K562 (cell line): ENCODE data around the gene NDOR1. TPM values are rescaled to one million over a fixed set of nuclear protein-coding genes. Genes with fewer than 3 reads are reported as not detected.

Experiments used
- ARID3B ChIP-seq: fragments of 250-450 bp; sonication (Bioruptor Pico); IDR thresholded peaks from 2 replicates; pipeline ENCODE4 v1.4.0; 2020; ENCODE audit warnings: borderline replicate concordance
- CHCHD3 ChIP-seq: fragments of 250-450 bp; sonication (Bioruptor Pico); IDR thresholded peaks from 2 replicates; pipeline ENCODE4 v2.1.2; 2022; ENCODE audit warnings: mild to moderate bottlenecking
- CREB1 ChIP-seq, 2 experiments: sonication (generic) in 1 of 2; formaldehyde crosslinking in 1 of 2; IDR thresholded peaks; 2 replicates each; pipeline versions ENCODE4 v1.6.1 to v1.8.0; 2012 to 2022; ENCODE audit warnings: inconsistent platforms in 1 of 2, mild to moderate bottlenecking in 1 of 2, missing genetic modification reagents in 1 of 2, moderate library complexity in 1 of 2
- CREB3L1 ChIP-seq: fragments of 450-650 bp; IDR thresholded peaks from 2 replicates; pipeline ENCODE4 v1.6.1; 2014; ENCODE audit warnings: low read depth, mild to moderate bottlenecking, moderate library complexity, borderline replicate concordance
- FIP1L1 ChIP-seq: fragments of 200-400 bp; formaldehyde crosslinking; IDR thresholded peaks from 2 replicates; pipeline ENCODE4 v1.6.1; 2018; ENCODE audit warnings: mild to moderate bottlenecking, low read depth, low read length; ENCODE audit not compliant: poor library complexity, severe bottlenecking
- FUS ChIP-seq: fragments of 200-400 bp; formaldehyde crosslinking; optimal IDR thresholded peaks from 2 replicates; pipeline ENCODE3; 2017; ENCODE audit warnings: low read depth, low read length
- HBP1 ChIP-seq: fragments of 450-650 bp; formaldehyde crosslinking; IDR thresholded peaks from 2 replicates; pipeline ENCODE4 v1.4.0; 2022; ENCODE audit warnings: missing genetic modification characterization
- HDAC2 ChIP-seq: fragments of 450-650 bp; IDR thresholded peaks from 2 replicates; pipeline ENCODE4 v1.6.1; 2016; ENCODE audit warnings: mild to moderate bottlenecking
- ILF3 ChIP-seq: fragments of 450-650 bp; IDR thresholded peaks from 2 replicates; pipeline ENCODE4 v1.6.1; 2018; ENCODE audit warnings: antibody characterized with exemption, mild to moderate bottlenecking, moderate library complexity, borderline replicate concordance
- MYC ChIP-seq, 2 experiments: fragments of 250-450 bp in 1 of 2; sonication (Bioruptor Pico) in 1 of 2; IDR thresholded peaks; 2 replicates each; pipeline versions ENCODE4 v1.5.1 to v1.6.1; 2012 to 2021; ENCODE audit warnings: low read depth in 2 of 2, borderline replicate concordance in 1 of 2, improper control_type of control experiment in 1 of 2, low read length in 1 of 2, mild to moderate bottlenecking in 1 of 2, moderate library complexity in 1 of 2
- NCOA6 ChIP-seq: fragments of 450-650 bp; IDR thresholded peaks from 2 replicates; pipeline ENCODE4 v1.6.1; 2017; ENCODE audit warnings: mild to moderate bottlenecking
- NKRF ChIP-seq: fragments of 450-650 bp; IDR thresholded peaks from 2 replicates; pipeline ENCODE4 v1.6.1; 2016; ENCODE audit warnings: borderline replicate concordance
- PBX2 ChIP-seq, 2 experiments: IDR thresholded peaks in 1 of 2; conservative IDR thresholded peaks in 1 of 2; 2 replicates each; pipeline ENCODE4 v1.6.1; 2016; ENCODE audit warnings: low read depth in 2 of 2, mild to moderate bottlenecking in 1 of 2, missing compliant biosample characterization in 1 of 2, missing genetic modification characterization in 1 of 2, moderate library complexity in 1 of 2
- PKNOX1 ChIP-seq: fragments of 450-650 bp; IDR thresholded peaks from 2 replicates; pipeline ENCODE4 v1.6.1; 2016
- TCFL5 ChIP-seq: fragments of 250-450 bp; sonication (Bioruptor Pico); conservative IDR thresholded peaks from 2 replicates; pipeline ENCODE4 v1.6.1; 2021; ENCODE audit warnings: mild to moderate bottlenecking, moderate library complexity, matching md5 sums
- U2AF1 ChIP-seq: fragments of 200-400 bp; formaldehyde crosslinking; optimal IDR thresholded peaks from 2 replicates; pipeline ENCODE3; 2017; ENCODE audit warnings: mild to moderate bottlenecking, low read depth, low read length, moderate library complexity
- polyA plus RNA-seq, 8 experiments: library from polyadenylated mRNA; depleted of rRNA in 4 of 8; stranded (reverse) in 5 of 8; unstranded in 3 of 8; fragments of >200 nt; fragmentation: Nextera tagmentation in 2 of 8; fragmentation: Illumina TruSeq in 1 of 8; extraction: Ambion mirVana in 2 of 8; extraction: Trizol in 1 of 8; gene quantifications; 2 replicates each; pipeline versions ENCODE4 v1.2.1 to v1.2.3, GENCODE V29; 2011 to 2014; ENCODE audit warnings: inconsistent platforms in 1 of 8, missing spikeins in 1 of 8
- total RNA-seq, 7 experiments: library from RNA; depleted of rRNA in 6 of 7; stranded (reverse); fragments of >200 nt in 6 of 7; fragmentation: Illumina TruSeq in 2 of 7; extraction: Trizol in 2 of 7; gene quantifications; 2 replicates each; pipeline versions ENCODE4 v1.2.1 to v1.2.3, GENCODE V29; 2011 to 2021; ENCODE audit warnings: low replicate concordance in 1 of 7

The NDOR1 gene
- total and polyA plus RNA-seq, 9 of the 15 experiments (the other 6 are each of a cell fraction or from before 2014, with no cell fraction given), result 0.06 to 36.9 (median 6.9) TPM

GRCh38 chr9:137188086-137188489, 17.4 kb upstream of the NDOR1 start (continued):
- no peak for TF ChIP-seq PBX2 (CRISPR knock-in tag; IDR thresholded peaks at IDR 0.05; ENCODE audit: low read depth)
- no peak for TF ChIP-seq PBX2 (tag; conservative IDR thresholded peaks at IDR 0.05; ENCODE audit: low read depth)
- no peak for TF ChIP-seq ILF3
- TF ChIP-seq TCFL5 (CRISPR knock-in tag), result no peak
- peak; percentile 92 for TF ChIP-seq NKRF
- no peak for TF ChIP-seq CREB1 (IDR thresholded peaks at IDR 0.05)
- no peak for TF ChIP-seq CREB1 (CRISPR knock-in tag; IDR thresholded peaks at IDR 0.05)
- TF ChIP-seq U2AF1, result no peak
- TF ChIP-seq HBP1 (CRISPR knock-in tag), result 0 out of 2 replicates have a peak, but pooled peaks have one; percentile 44
- no peak for TF ChIP-seq CREB3L1
- no peak for TF ChIP-seq CHCHD3 (CRISPR knock-in tag)
- TF ChIP-seq PKNOX1, result peak; percentile 37; the same call in 1 of the 2 replicates
- TF ChIP-seq NCOA6, result no peak
- no peak for TF ChIP-seq MYC (IDR thresholded peaks at IDR 0.05; ENCODE audit: low read depth, low read length)
- peak; percentile 36; the same call in 1 of the 2 replicates for TF ChIP-seq MYC (CRISPR knock-in tag; IDR thresholded peaks at IDR 0.05; ENCODE audit: borderline replicate concordance, low read depth)
- 0 out of 2 replicates have a peak, but pooled peaks have one; percentile 37 for TF ChIP-seq HDAC2
- TF ChIP-seq ARID3B (CRISPR knock-in tag), result 0 out of 2 replicates have a peak, but pooled peaks have one; percentile 62
- TF ChIP-seq FIP1L1, result no peak
- no peak for TF ChIP-seq FUS
